K562 (cell line): ENCODE measurements around the gene FAM234B. TPM values are rescaled to one million over a fixed set of nuclear protein-coding genes. Genes with fewer than 3 reads are reported as not detected.
A peak's percentile ranks its signal among the peaks of the same experiment; 100 is the strongest.

Experiments
- L3MBTL2 ChIP-seq: fragments of 450-650 bp; IDR thresholded peaks from 2 replicates; pipeline ENCODE4 v1.6.1; 2016; ENCODE audit warnings: mild to moderate bottlenecking, moderate library complexity
- MAFG ChIP-seq: fragments of 450-650 bp; conservative IDR thresholded peaks from 2 replicates; pipeline ENCODE4 v1.6.1; 2016; ENCODE audit warnings: missing genetic modification characterization, missing compliant biosample characterization
- MYC ChIP-seq, 2 experiments: fragments of 250-450 bp in 1 of 2; sonication (Bioruptor Pico) in 1 of 2; IDR thresholded peaks; 2 replicates each; pipeline versions ENCODE4 v1.5.1 to v1.6.1; 2012 to 2021; ENCODE audit warnings: low read depth in 2 of 2, borderline replicate concordance in 1 of 2, improper control_type of control experiment in 1 of 2, low read length in 1 of 2, mild to moderate bottlenecking in 1 of 2, moderate library complexity in 1 of 2
- NFATC3 ChIP-seq: fragments of 450-650 bp; IDR thresholded peaks from 2 replicates; pipeline ENCODE4 v1.6.1; 2017; ENCODE audit warnings: mild to moderate bottlenecking
- NFRKB ChIP-seq: fragments of 450-650 bp; IDR thresholded peaks from 2 replicates; pipeline ENCODE4 v1.6.1; 2016; ENCODE audit warnings: low read depth
- TBL1XR1 ChIP-seq, 2 experiments: IDR thresholded peaks; 2 replicates each; pipeline ENCODE4 v1.6.1; 2012; ENCODE audit warnings: improper control_type of control experiment in 2 of 2, low read length in 2 of 2, mild to moderate bottlenecking in 1 of 2
- YBX1 ChIP-seq: fragments of 450-650 bp; IDR thresholded peaks from 2 replicates; pipeline ENCODE4 v1.7.1; 2016; ENCODE audit warnings: mild to moderate bottlenecking
- ZBTB17 ChIP-seq: fragments of 450-650 bp; formaldehyde crosslinking; IDR thresholded peaks from 2 replicates; pipeline ENCODE4 v1.4.0; 2020; ENCODE audit warnings: mild to moderate bottlenecking
- ZBTB40 ChIP-seq, 2 experiments: fragments of 450-650 bp in 1 of 2; sonication (generic) in 1 of 2; formaldehyde crosslinking in 1 of 2; IDR thresholded peaks; 2 replicates each; pipeline versions ENCODE4 v1.7.1 to v1.9.0; 2016 to 2022; ENCODE audit warnings: inconsistent platforms in 1 of 2, mild to moderate bottlenecking in 1 of 2, missing genetic modification reagents in 1 of 2
- polyA plus RNA-seq, 8 experiments: library from polyadenylated mRNA; depleted of rRNA in 4 of 8; stranded (reverse) in 5 of 8; unstranded in 3 of 8; fragments of >200 nt; fragmentation: Nextera tagmentation in 2 of 8; fragmentation: Illumina TruSeq in 1 of 8; extraction: Ambion mirVana in 2 of 8; extraction: Trizol in 1 of 8; gene quantifications; 2 replicates each; pipeline versions ENCODE4 v1.2.1 to v1.2.3, GENCODE V29; 2011 to 2014; ENCODE audit warnings: inconsistent platforms in 1 of 8, missing spikeins in 1 of 8
- total RNA-seq, 7 experiments: library from RNA; depleted of rRNA in 6 of 7; stranded (reverse); fragments of >200 nt in 6 of 7; fragmentation: Illumina TruSeq in 2 of 7; extraction: Trizol in 2 of 7; gene quantifications; 2 replicates each; pipeline versions ENCODE4 v1.2.1 to v1.2.3, GENCODE V29; 2011 to 2021; ENCODE audit warnings: low replicate concordance in 1 of 7
- TF ChIP-seq, protein P1 (sequence below): sonication (generic); formaldehyde crosslinking; IDR thresholded peaks from 2 replicates; pipeline ENCODE4 v1.8.1; 2022; ENCODE audit warnings: missing genetic modification reagents

Gene FAM234B
- total and polyA plus RNA-seq, 9 of the 15 experiments (the other 6 are each of a cell fraction or from before 2014, with no cell fraction given) = 1.00 to 4.3 (median 2.0) TPM

- TF ChIP-seq ZBTB40 (IDR thresholded peaks at IDR 0.05) = no peak
- TF ChIP-seq ZBTB40 (CRISPR knock-in tag; IDR thresholded peaks at IDR 0.05) = no peak
- 0 out of 2 replicates have a peak, but pooled peaks have one; percentile 19 for TF ChIP-seq L3MBTL2
- TF ChIP-seq, protein P1, sequence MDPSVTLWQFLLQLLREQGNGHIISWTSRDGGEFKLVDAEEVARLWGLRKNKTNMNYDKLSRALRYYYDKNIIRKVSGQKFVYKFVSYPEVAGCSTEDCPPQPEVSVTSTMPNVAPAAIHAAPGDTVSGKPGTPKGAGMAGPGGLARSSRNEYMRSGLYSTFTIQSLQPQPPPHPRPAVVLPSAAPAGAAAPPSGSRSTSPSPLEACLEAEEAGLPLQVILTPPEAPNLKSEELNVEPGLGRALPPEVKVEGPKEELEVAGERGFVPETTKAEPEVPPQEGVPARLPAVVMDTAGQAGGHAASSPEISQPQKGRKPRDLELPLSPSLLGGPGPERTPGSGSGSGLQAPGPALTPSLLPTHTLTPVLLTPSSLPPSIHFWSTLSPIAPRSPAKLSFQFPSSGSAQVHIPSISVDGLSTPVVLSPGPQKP (CRISPR knock-in tag) = no peak
- no peak for TF ChIP-seq MYC (IDR thresholded peaks at IDR 0.05; ENCODE audit: low read depth, low read length)
- TF ChIP-seq MYC (CRISPR knock-in tag; IDR thresholded peaks at IDR 0.05; ENCODE audit: borderline replicate concordance, low read depth) = no peak
- peak; percentile 51; the same call in 1 of the 2 replicates for TF ChIP-seq MAFG (tag)
- TF ChIP-seq ZBTB17 (CRISPR knock-in tag) = no peak
- no peak for TF ChIP-seq NFRKB
- TF ChIP-seq TBL1XR1 (IDR thresholded peaks at IDR 0.05; ENCODE audit: low read length in 2 of 2) = no peak
- no peak for TF ChIP-seq NFATC3
- TF ChIP-seq YBX1 = no peak
Measured at GRCh38 chr12:13071305-13072280, 27.4 kb downstream of the FAM234B start (continued).
